HEK293 (cell line): ENCODE data around the gene MGAM2.

Experiments
- CTCF ChIA-PET: fragments of 350-600 bp; formaldehyde crosslinking; extraction: SDS; loops from one replicate; lab custom pipeline; 2021; ENCODE audit warnings: antibody characterized with exemption; lab: Yijun Ruan, JAX
- POLR2A ChIA-PET: fragments of 300-600 bp; formaldehyde crosslinking; extraction: SDS; loops from one replicate; lab custom pipeline; 2020; ENCODE audit warnings: antibody characterized with exemption, inconsistent platforms; lab: Yijun Ruan, JAX
- H3K27ac ChIP-seq: fragments of 200-500 bp; sonication (Bioruptor generic); 2 replicates; pipeline ENCODE4 v1.5.1; 2014; ENCODE audit warnings: low read depth, low read length, control low read depth, inconsistent platforms; ENCODE audit errors: extremely low read depth
- H3K36me3 ChIP-seq, 2 experiments: fragments of 200-500 bp in 1 of 2; sonication (Bioruptor generic) in 1 of 2; 1 replicate in 1 of 2; 2 replicates in 1 of 2; pipeline ENCODE4 v1.5.1; 2014 to 2017; ENCODE audit warnings: inconsistent platforms in 2 of 2, low read length in 2 of 2; ENCODE audit not compliant: control insufficient read depth in 2 of 2, insufficient read depth in 1 of 2
- H3K4me1 ChIP-seq: fragments of 200-500 bp; sonication (Bioruptor generic); 2 replicates; pipeline ENCODE4 v1.5.1; 2014; ENCODE audit warnings: mild to moderate bottlenecking, low read length, inconsistent platforms; ENCODE audit not compliant: control insufficient read depth, insufficient read depth
- H3K4me3 ChIP-seq: 2 replicates; pipeline ENCODE4 v1.5.1; 2011; ENCODE audit warnings: low read depth, mild to moderate bottlenecking, control low read depth, low read length, moderate library complexity
- H3K9me3 ChIP-seq: fragments of 200-500 bp; sonication (Bioruptor generic); 2 replicates; pipeline ENCODE4 v1.5.1; 2014; ENCODE audit warnings: low read depth, low read length, inconsistent platforms; ENCODE audit not compliant: control insufficient read depth, insufficient read depth
- BCL6B ChIP-seq: fragments of 450-650 bp; formaldehyde crosslinking; IDR thresholded peaks from 2 replicates; pipeline ENCODE4 v1.5.1; 2017; ENCODE audit warnings: missing biosample characterization, missing genetic modification characterization
- GLIS2 ChIP-seq: fragments of 450-650 bp; formaldehyde crosslinking; IDR thresholded peaks from 2 replicates; pipeline ENCODE4 v1.5.1; 2016; ENCODE audit warnings: missing biosample characterization, missing genetic modification characterization
- HOXC10 ChIP-seq: sonication (generic); formaldehyde crosslinking; IDR thresholded peaks from 2 replicates; pipeline ENCODE4 v1.8.1; 2023; ENCODE audit warnings: mild to moderate bottlenecking, missing genetic modification reagents
- KLF16 ChIP-seq: fragments of 450-650 bp; formaldehyde crosslinking; IDR thresholded peaks from 2 replicates; pipeline ENCODE4 v1.5.1; 2017; ENCODE audit warnings: missing biosample characterization, missing genetic modification characterization
- OSR2 ChIP-seq: fragments of 450-650 bp; formaldehyde crosslinking; IDR thresholded peaks from 2 replicates; pipeline ENCODE4 v1.5.1; 2016; ENCODE audit warnings: missing biosample characterization, missing genetic modification characterization
- PATZ1 ChIP-seq: fragments of 450-650 bp; formaldehyde crosslinking; IDR thresholded peaks from 2 replicates; pipeline ENCODE4 v1.5.1; 2016; ENCODE audit warnings: missing biosample characterization, missing genetic modification characterization
- PRDM10 ChIP-seq: fragments of 450-650 bp; formaldehyde crosslinking; IDR thresholded peaks from 2 replicates; pipeline ENCODE4 v1.5.1; 2016; ENCODE audit warnings: missing biosample characterization, missing genetic modification characterization
- SP7 ChIP-seq: fragments of 450-650 bp; formaldehyde crosslinking; IDR thresholded peaks from 2 replicates; pipeline ENCODE4 v1.5.1; 2016; ENCODE audit warnings: missing biosample characterization, missing genetic modification characterization
- YY1 ChIP-seq: fragments of 450-650 bp; formaldehyde crosslinking; IDR thresholded peaks from 2 replicates; pipeline ENCODE4 v1.5.1; 2018; ENCODE audit warnings: missing biosample characterization, missing genetic modification characterization
- ZBTB49 ChIP-seq: fragments of 450-650 bp; formaldehyde crosslinking; IDR thresholded peaks from 2 replicates; pipeline ENCODE4 v1.5.1; 2016; ENCODE audit warnings: missing biosample characterization, missing genetic modification characterization, low read depth
- ZNF132 ChIP-seq: fragments of 450-650 bp; formaldehyde crosslinking; IDR thresholded peaks from 2 replicates; pipeline ENCODE4 v1.5.1; 2017; ENCODE audit warnings: missing biosample characterization, missing genetic modification characterization, borderline replicate concordance
- ZNF248 ChIP-seq: fragments of 450-650 bp; formaldehyde crosslinking; IDR thresholded peaks from 2 replicates; pipeline ENCODE4 v1.5.1; 2017; ENCODE audit warnings: missing biosample characterization, missing genetic modification characterization
- ZNF26 ChIP-seq: fragments of 450-650 bp; formaldehyde crosslinking; IDR thresholded peaks from 2 replicates; pipeline ENCODE4 v1.5.1; 2016; ENCODE audit warnings: missing biosample characterization, missing genetic modification characterization
- ZNF302 ChIP-seq: fragments of 450-650 bp; formaldehyde crosslinking; IDR thresholded peaks from 2 replicates; pipeline ENCODE4 v1.5.1; 2016; ENCODE audit warnings: missing biosample characterization, missing genetic modification characterization, low read depth
- ZNF335 ChIP-seq: fragments of 450-650 bp; formaldehyde crosslinking; conservative IDR thresholded peaks from 2 replicates; pipeline ENCODE4 v1.5.1; 2016; ENCODE audit warnings: missing biosample characterization, missing genetic modification characterization
- ZNF354C ChIP-seq: fragments of 450-650 bp; formaldehyde crosslinking; IDR thresholded peaks from 2 replicates; pipeline ENCODE4 v1.5.1; 2016; ENCODE audit warnings: missing biosample characterization, missing genetic modification characterization, low read depth, borderline replicate concordance
- ZNF433 ChIP-seq: fragments of 450-650 bp; formaldehyde crosslinking; IDR thresholded peaks from 2 replicates; pipeline ENCODE4 v1.5.1; 2016; ENCODE audit warnings: missing biosample characterization, missing genetic modification characterization, low read depth
- ZNF473 ChIP-seq: fragments of 450-650 bp; formaldehyde crosslinking; IDR thresholded peaks from 2 replicates; pipeline ENCODE4 v1.5.1; 2017; ENCODE audit warnings: missing biosample characterization, missing genetic modification characterization
- ZNF510 ChIP-seq: fragments of 450-650 bp; formaldehyde crosslinking; IDR thresholded peaks from 2 replicates; pipeline ENCODE4 v1.5.1; 2018; ENCODE audit warnings: mild to moderate bottlenecking, missing genetic modification characterization, missing biosample characterization; ENCODE audit not compliant: insufficient replicate concordance
- ZNF521 ChIP-seq: fragments of 450-650 bp; formaldehyde crosslinking; IDR thresholded peaks from 2 replicates; pipeline ENCODE4 v1.5.1; 2017; ENCODE audit warnings: missing biosample characterization, mild to moderate bottlenecking, missing genetic modification characterization
- ZNF596 ChIP-seq: fragments of 450-650 bp; IDR thresholded peaks from 2 replicates; pipeline ENCODE4 v1.5.0; 2018; ENCODE audit warnings: missing biosample characterization, mild to moderate bottlenecking, missing genetic modification characterization, moderate library complexity
- ZNF623 ChIP-seq: fragments of 450-650 bp; formaldehyde crosslinking; IDR thresholded peaks from 2 replicates; pipeline ENCODE4 v1.5.1; 2016; ENCODE audit warnings: missing biosample characterization, missing genetic modification characterization
- ZNF658 ChIP-seq: fragments of 450-650 bp; formaldehyde crosslinking; IDR thresholded peaks from 2 replicates; pipeline ENCODE4; 2016; ENCODE audit warnings: missing biosample characterization, missing genetic modification characterization
- ZSCAN16 ChIP-seq: fragments of 450-650 bp; formaldehyde crosslinking; IDR thresholded peaks from 2 replicates; pipeline ENCODE4 v1.5.1; 2016; ENCODE audit warnings: missing biosample characterization, missing genetic modification characterization
- ZSCAN30 ChIP-seq: fragments of 450-650 bp; IDR thresholded peaks from 2 replicates; pipeline ENCODE4 v1.5.1; 2018; ENCODE audit warnings: missing biosample characterization, mild to moderate bottlenecking, missing genetic modification characterization, moderate library complexity

Gene MGAM2

GRCh38 chr7:142066536-142066935 lies 45.0 kb upstream of the MGAM2 start (continued):
- TF ChIP-seq ZNF623 (no peak), YY1 (tag by site-specific recombination) (no peak), OSR2 (no peak)

- Histone ChIP-seq H3K4me1 (no peaks in the 10 kb centered on the region), H3K36me3 (no peaks in the 10 kb centered on the region), H3K9me3 (no peaks in the 10 kb centered on the region), H3K4me3 (no peak overlapping the region), H3K27ac (no peak overlapping the region)
- TF ChIP-seq GLIS2 (tag by site-specific recombination): no peak
- TF ChIP-seq PRDM10: no peak
- TF ChIP-seq ZSCAN16 (tag by site-specific recombination): no peak
- TF ChIP-seq ZNF302 (tag by site-specific recombination): no peak
- TF ChIP-seq ZNF596 (tag by site-specific recombination): no peak
- no peak for TF ChIP-seq ZNF248 (tag by site-specific recombination)
- TF ChIP-seq ZNF354C (tag by site-specific recombination): no peak
- ChIA-PET CTCF (interaction anchor here (0.8 kb wide), 1 partner anchor 102 kb away, joined by 3 read pairs; no protein-coding TSS in a partner anchor), POLR2A (no interaction called here)
Observed at GRCh38 chr7:142077762-142078161, 33.8 kb upstream of the MGAM2 start.

GRCh38 chr7:142083605-142084004 lies 27.9 kb upstream of the MGAM2 start:
- H3K4me3 ChIP-seq: no peak overlapping the region
- H3K27ac ChIP-seq: no peak overlapping the region
- no peaks in the 10 kb centered on the region for H3K4me1 ChIP-seq
- no peaks in the 10 kb centered on the region for H3K9me3 ChIP-seq
- ChIA-PET POLR2A (no interaction called here), CTCF (no interaction called here)
- no peaks in the 10 kb centered on the region for H3K36me3 ChIP-seq
- TF ChIP-seq SP7 (no peak), KLF16 (tag by site-specific recombination) (no peak), ZNF510 (tag by site-specific recombination) (no peak), ZNF521 (no peak), ZBTB49 (tag by site-specific recombination) (no peak), PATZ1 (tag by site-specific recombination) (no peak), ZNF473 (no peak), ZNF132 (no peak), BCL6B (tag by site-specific recombination) (no peak), ZNF26 (no peak), ZNF658 (tag by site-specific recombination) (no peak), ZNF433 (tag by site-specific recombination) (no peak), ZSCAN30 (tag by site-specific recombination) (no peak), HOXC10 (CRISPR knock-in tag) (no peak), ZNF335 (no peak)
